IMR-90 (cell line): ENCODE results near the gene NFIA.

ENCODE experiments used
- CTCF ChIP-seq: conservative IDR thresholded peaks from 2 replicates; pipeline ENCODE4 v1.5.1; 2012; ENCODE audit warnings: mild to moderate bottlenecking, low read depth, low read length, improper control_type of control experiment
- MXI1 ChIP-seq: IDR thresholded peaks from 2 replicates; pipeline ENCODE4 v1.6.1; 2012; ENCODE audit warnings: low read depth, mild to moderate bottlenecking, low read length, moderate library complexity, borderline replicate concordance
- NFE2L2 ChIP-seq: fragments of 150-350 bp; IDR thresholded peaks from 2 replicates; pipeline ENCODE4 v1.6.1; 2016; ENCODE audit warnings: low read depth, mild to moderate bottlenecking, low read length
- POLR2A ChIP-seq: IDR thresholded peaks from 2 replicates; pipeline ENCODE4 v1.6.1; 2012; ENCODE audit warnings: mild to moderate bottlenecking, low read depth, low read length
- RFX5 ChIP-seq: IDR thresholded peaks from 2 replicates; pipeline ENCODE4 v1.8.0; 2012; ENCODE audit warnings: low read depth, mild to moderate bottlenecking, low read length, moderate library complexity
- SMC3 ChIP-seq: fragments of 150-350 bp; IDR thresholded peaks from 2 replicates; pipeline ENCODE4 v1.6.1; 2016; ENCODE audit warnings: low read depth, mild to moderate bottlenecking, antibody characterized with exemption, low read length, moderate library complexity
- TF ChIP-seq, protein P1 (sequence below): fragments of 150-350 bp; IDR thresholded peaks from 2 replicates; pipeline ENCODE4 v1.6.1; 2016; ENCODE audit warnings: low read depth, mild to moderate bottlenecking, low read length, moderate library complexity, borderline replicate concordance

DNA sequence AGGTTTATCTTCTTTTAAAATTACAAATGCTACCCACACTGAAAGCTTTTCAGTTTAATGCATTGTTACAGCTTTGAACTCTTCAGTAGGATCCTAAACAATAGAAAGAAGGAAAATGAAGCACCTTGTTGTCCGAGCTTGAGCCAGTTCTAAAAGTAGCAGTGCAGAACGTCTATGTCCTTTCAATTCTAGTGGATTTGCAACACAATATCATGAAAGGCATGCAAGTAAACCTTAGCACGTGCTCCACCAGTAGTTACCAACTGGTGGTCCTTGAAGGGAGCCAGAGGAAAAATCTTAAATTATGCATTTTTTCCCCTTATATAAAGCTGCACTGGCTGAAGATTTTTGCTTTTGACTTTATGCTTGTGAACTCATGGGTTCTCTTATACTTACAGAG lies 208.2 kb downstream of the NFIA start:
- TF ChIP-seq CTCF (no peak), POLR2A (no peak), RFX5 (no peak), MXI1 (no peak), SMC3 (no peak), NFE2L2 (no peak)
- TF ChIP-seq, protein P1, sequence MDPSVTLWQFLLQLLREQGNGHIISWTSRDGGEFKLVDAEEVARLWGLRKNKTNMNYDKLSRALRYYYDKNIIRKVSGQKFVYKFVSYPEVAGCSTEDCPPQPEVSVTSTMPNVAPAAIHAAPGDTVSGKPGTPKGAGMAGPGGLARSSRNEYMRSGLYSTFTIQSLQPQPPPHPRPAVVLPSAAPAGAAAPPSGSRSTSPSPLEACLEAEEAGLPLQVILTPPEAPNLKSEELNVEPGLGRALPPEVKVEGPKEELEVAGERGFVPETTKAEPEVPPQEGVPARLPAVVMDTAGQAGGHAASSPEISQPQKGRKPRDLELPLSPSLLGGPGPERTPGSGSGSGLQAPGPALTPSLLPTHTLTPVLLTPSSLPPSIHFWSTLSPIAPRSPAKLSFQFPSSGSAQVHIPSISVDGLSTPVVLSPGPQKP = no peak
